K562 (cell line): ENCODE data around the gene PLCG2.

Experiments
- BCL6 ChIP-seq: fragments of 250-450 bp; sonication (Bioruptor Pico); IDR thresholded peaks from 2 replicates; pipeline ENCODE4 v1.4.0; 2020
- CTCF ChIP-seq, 3 experiments: IDR thresholded peaks in 2 of 3; conservative IDR thresholded peaks in 1 of 3; 2 replicates each; pipeline ENCODE4 v1.5.1; 2011 to 2012; ENCODE audit warnings: low read length in 3 of 3, mild to moderate bottlenecking in 3 of 3, control low read depth in 2 of 3, improper control_type of control experiment in 1 of 3, inconsistent platforms in 1 of 3, low read depth in 1 of 3, mixed read lengths in 1 of 3, moderate library complexity in 1 of 3; ENCODE audit not compliant: insufficient read depth in 2 of 3
- EZH2 ChIP-seq: IDR thresholded peaks from 2 replicates; pipeline ENCODE4 v1.6.1; 2012; ENCODE audit warnings: low read depth, mild to moderate bottlenecking, inconsistent platforms, low read length, borderline replicate concordance
- HMG20A ChIP-seq: fragments of 450-650 bp; formaldehyde crosslinking; conservative IDR thresholded peaks from 2 replicates; pipeline ENCODE4 v1.4.0; 2020; ENCODE audit warnings: mild to moderate bottlenecking, mixed read lengths
- POLR2A ChIP-seq: fragments of 450-650 bp; conservative IDR thresholded peaks from 2 replicates; pipeline ENCODE4 v1.6.1; 2016
- POLR2AphosphoS5 ChIP-seq: IDR thresholded peaks from 2 replicates; pipeline ENCODE4 v1.6.1; 2011; ENCODE audit warnings: mild to moderate bottlenecking, low read depth, low read length, moderate library complexity; ENCODE audit not compliant: control insufficient read depth, insufficient read depth
- RNF2 ChIP-seq: sonication (generic); IDR thresholded peaks from 2 replicates; pipeline ENCODE4 v1.6.1; 2016
- STAT5B ChIP-seq: fragments of 250-450 bp; sonication (Bioruptor Pico); IDR thresholded peaks from 2 replicates; pipeline ENCODE4 v1.8.0; 2021; ENCODE audit warnings: mild to moderate bottlenecking, inconsistent platforms
- THAP7 ChIP-seq: fragments of 250-450 bp; sonication (Bioruptor Pico); IDR thresholded peaks from 2 replicates; pipeline ENCODE4 v1.5.0; 2021
- TF ChIP-seq, protein P1 (sequence below), 2 experiments: fragments of 450-650 bp in 1 of 2; IDR thresholded peaks; 2 replicates each; pipeline ENCODE4 v1.6.1; 2011 to 2017; ENCODE audit warnings: low read depth in 2 of 2, antibody characterized with exemption in 1 of 2, borderline replicate concordance in 1 of 2, low read length in 1 of 2, mild to moderate bottlenecking in 1 of 2, mixed read lengths in 1 of 2; ENCODE audit not compliant: control insufficient read depth in 1 of 2
- TF ChIP-seq, protein P2 (sequence below): fragments of 450-650 bp; IDR thresholded peaks from 2 replicates; pipeline ENCODE4 v1.6.1; 2016; ENCODE audit warnings: mild to moderate bottlenecking
- TF ChIP-seq, protein P3 (sequence below): fragments of 450-650 bp; IDR thresholded peaks from 2 replicates; pipeline ENCODE4 v1.6.1; 2018; ENCODE audit not compliant: partially characterized antibody

DNA sequence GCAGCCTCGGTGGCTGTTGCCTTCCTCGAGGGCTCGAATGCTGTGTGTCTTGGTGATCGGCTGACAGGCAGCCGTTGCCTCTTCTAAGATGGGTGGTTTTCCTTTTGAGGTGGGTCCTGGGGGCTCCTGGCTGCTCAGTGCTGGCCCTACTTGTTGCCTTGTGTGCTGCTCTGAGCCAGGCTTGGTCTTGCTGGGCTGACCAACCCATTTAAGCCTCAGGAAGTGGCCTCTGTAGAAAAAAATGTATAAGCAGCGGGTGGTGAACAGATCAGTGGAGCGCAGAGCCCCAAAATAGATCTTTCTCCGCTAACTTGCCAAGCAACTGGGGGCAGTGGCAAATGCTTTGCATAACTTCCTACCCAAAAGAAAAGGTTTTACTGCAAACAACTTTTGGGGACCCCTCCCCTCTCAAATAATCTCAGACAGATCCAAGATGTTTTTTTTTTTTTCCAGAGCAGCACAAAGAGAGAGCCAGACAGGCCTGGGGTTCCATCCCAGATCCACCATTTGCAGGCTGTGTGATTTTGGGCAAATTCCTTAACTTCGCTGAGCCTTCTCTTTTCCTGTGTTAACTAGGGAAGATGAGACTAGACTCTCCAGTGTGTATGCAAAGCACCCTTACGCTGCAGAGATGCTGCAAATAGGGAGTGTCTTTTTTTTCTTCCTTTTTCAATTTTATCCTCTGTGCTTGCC is 42.5 kb downstream of the PLCG2 start:
- TF ChIP-seq EZH2 (no peak), RNF2 (no peak), POLR2A (no peak), POLR2AphosphoS5 (no peak), BCL6 (no peak), THAP7 (CRISPR knock-in tag) (no peak), HMG20A (no peak), CTCF (IDR thresholded peaks at IDR 0.05 in 2 of 3, conservative IDR thresholded peaks at IDR 0.05 in 1 of 3; ENCODE audit: insufficient read depth in 2 of 3, low read depth in 1 of 3, low read length in 3 of 3) (no peak), STAT5B (no peak)
- TF ChIP-seq, protein P1, sequence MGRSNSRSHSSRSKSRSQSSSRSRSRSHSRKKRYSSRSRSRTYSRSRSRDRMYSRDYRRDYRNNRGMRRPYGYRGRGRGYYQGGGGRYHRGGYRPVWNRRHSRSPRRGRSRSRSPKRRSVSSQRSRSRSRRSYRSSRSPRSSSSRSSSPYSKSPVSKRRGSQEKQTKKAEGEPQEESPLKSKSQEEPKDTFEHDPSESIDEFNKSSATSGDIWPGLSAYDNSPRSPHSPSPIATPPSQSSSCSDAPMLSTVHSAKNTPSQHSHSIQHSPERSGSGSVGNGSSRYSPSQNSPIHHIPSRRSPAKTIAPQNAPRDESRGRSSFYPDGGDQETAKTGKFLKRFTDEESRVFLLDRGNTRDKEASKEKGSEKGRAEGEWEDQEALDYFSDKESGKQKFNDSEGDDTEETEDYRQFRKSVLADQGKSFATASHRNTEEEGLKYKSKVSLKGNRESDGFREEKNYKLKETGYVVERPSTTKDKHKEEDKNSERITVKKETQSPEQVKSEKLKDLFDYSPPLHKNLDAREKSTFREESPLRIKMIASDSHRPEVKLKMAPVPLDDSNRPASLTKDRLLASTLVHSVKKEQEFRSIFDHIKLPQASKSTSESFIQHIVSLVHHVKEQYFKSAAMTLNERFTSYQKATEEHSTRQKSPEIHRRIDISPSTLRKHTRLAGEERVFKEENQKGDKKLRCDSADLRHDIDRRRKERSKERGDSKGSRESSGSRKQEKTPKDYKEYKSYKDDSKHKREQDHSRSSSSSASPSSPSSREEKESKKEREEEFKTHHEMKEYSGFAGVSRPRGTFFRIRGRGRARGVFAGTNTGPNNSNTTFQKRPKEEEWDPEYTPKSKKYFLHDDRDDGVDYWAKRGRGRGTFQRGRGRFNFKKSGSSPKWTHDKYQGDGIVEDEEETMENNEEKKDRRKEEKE (IDR thresholded peaks at IDR 0.05; ENCODE audit: borderline replicate concordance in 1 of 2, control insufficient read depth in 1 of 2, low read depth in 2 of 2, low read length in 1 of 2): no peak
- TF ChIP-seq, protein P2, sequence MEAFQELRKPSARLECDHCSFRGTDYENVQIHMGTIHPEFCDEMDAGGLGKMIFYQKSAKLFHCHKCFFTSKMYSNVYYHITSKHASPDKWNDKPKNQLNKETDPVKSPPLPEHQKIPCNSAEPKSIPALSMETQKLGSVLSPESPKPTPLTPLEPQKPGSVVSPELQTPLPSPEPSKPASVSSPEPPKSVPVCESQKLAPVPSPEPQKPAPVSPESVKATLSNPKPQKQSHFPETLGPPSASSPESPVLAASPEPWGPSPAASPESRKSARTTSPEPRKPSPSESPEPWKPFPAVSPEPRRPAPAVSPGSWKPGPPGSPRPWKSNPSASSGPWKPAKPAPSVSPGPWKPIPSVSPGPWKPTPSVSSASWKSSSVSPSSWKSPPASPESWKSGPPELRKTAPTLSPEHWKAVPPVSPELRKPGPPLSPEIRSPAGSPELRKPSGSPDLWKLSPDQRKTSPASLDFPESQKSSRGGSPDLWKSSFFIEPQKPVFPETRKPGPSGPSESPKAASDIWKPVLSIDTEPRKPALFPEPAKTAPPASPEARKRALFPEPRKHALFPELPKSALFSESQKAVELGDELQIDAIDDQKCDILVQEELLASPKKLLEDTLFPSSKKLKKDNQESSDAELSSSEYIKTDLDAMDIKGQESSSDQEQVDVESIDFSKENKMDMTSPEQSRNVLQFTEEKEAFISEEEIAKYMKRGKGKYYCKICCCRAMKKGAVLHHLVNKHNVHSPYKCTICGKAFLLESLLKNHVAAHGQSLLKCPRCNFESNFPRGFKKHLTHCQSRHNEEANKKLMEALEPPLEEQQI: no peak
- TF ChIP-seq, protein P3, sequence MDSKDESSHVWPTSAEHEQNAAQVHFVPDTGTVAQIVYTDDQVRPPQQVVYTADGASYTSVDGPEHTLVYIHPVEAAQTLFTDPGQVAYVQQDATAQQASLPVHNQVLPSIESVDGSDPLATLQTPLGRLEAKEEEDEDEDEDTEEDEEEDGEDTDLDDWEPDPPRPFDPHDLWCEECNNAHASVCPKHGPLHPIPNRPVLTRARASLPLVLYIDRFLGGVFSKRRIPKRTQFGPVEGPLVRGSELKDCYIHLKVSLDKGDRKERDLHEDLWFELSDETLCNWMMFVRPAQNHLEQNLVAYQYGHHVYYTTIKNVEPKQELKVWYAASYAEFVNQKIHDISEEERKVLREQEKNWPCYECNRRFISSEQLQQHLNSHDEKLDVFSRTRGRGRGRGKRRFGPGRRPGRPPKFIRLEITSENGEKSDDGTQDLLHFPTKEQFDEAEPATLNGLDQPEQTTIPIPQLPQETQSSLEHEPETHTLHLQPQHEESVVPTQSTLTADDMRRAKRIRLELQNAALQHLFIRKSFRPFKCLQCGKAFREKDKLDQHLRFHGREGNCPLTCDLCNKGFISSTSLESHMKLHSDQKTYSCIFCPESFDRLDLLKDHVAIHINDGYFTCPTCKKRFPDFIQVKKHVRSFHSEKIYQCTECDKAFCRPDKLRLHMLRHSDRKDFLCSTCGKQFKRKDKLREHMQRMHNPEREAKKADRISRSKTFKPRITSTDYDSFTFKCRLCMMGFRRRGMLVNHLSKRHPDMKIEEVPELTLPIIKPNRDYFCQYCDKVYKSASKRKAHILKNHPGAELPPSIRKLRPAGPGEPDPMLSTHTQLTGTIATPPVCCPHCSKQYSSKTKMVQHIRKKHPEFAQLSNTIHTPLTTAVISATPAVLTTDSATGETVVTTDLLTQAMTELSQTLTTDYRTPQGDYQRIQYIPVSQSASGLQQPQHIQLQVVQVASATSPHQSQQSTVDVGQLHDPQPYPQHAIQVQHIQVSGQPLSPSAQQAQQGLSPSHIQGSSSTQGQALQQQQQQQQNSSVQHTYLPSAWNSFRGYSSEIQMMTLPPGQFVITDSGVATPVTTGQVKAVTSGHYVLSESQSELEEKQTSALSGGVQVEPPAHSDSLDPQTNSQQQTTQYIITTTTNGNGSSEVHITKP: no peak
